Measurements from ENCODE around the gene MCUR1. TPM values are rescaled to one million over a fixed set of nuclear protein-coding genes. Genes with fewer than 3 reads are reported as not detected.

Gene MCUR1
- total RNA-seq, 1 experiment from 2014 or later: 35.4 TPM

DNA sequence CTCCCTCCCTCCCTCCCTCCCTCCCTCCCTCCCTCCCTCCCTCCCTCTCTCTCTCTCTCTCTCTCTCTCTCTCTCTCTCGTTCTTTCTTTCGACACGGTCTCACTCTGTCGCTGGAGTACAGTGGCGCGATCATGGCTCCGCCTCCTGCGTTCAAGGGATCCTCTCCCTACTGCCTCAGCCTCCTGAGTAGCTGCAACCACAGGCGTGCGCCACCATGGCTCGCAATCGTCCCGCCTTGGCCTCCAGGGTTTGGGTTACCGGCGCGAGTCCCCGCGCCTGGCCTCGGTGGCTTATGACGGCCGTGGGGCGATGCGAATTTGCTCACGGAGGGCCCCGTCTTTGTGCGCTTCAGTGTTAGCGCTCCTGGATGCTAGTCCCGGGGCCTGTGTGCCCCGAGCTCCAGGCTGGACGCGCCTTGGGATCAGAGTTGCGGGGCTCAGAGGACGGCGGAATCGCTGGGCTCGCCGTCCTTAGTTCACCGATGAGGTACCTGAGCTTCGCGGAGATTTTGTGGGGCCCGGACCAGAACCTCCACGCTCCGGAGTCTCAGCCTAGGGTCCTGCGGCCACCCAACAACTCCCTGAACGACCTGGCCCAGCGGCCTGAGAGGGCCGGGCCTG lies 45.2 kb downstream of the MCUR1 start:
- no peak overlapping the region for H3T11ph ChIP-seq (ENCODE audit: low read length)
- H3K4me1 Mint-ChIP-seq: peaks cover 10% of the 10 kb centered on the region in 2 experiments
- H2BK12ac ChIP-seq (ENCODE audit: insufficient read length, low read depth, low read length): no peak overlapping the region
- no peak overlapping the region for H3K27ac ChIP-seq (ENCODE audit: insufficient read length, low read depth, low read length)
- H2BK120ac ChIP-seq (ENCODE audit: low read depth, low read length, poor library complexity, severe bottlenecking): no peak overlapping the region
- no peaks in the 10 kb centered on the region for H3K23me2 ChIP-seq (ENCODE audit: insufficient read length, low read depth, low read length, poor library complexity, severe bottlenecking)
- no peak overlapping the region for H2AK5ac ChIP-seq (ENCODE audit: insufficient read length, low read length)
- H3K27me3 Mint-ChIP-seq (ENCODE audit: low read depth): no peaks in the 10 kb centered on the region; the same call in none of the 2 replicates
- no peak overlapping the region for H3K4me3 Mint-ChIP-seq
- H3K4me2 ChIP-seq (ENCODE audit: insufficient read depth, insufficient read length, low read length): no peak overlapping the region
- H3K9me3 ChIP-seq (ENCODE audit: control insufficient read depth, low read depth, low read length): no peaks in the 10 kb centered on the region
- H2AFZ ChIP-seq (ENCODE audit: low read length): no peak overlapping the region
- H4K5ac ChIP-seq (ENCODE audit: insufficient read length, low read depth, low read length): no peak overlapping the region
- H3K14ac ChIP-seq (ENCODE audit: insufficient read depth, low read length): no peak overlapping the region
- H3K9ac ChIP-seq (ENCODE audit: extremely low read depth, insufficient read length, low read length): no peak overlapping the region
- no peaks in the 10 kb centered on the region for H3K27me3 ChIP-seq (ENCODE audit: insufficient read depth, low read length)
- H3K27ac Mint-ChIP-seq: no peak overlapping the region
- no peaks in the 10 kb centered on the region for H4K20me1 ChIP-seq (ENCODE audit: control insufficient read depth, insufficient read depth, insufficient read length)
- no peaks in the 10 kb centered on the region; a peak in 1 of 5 replicates for H3K9me3 Mint-ChIP-seq
- H4K91ac ChIP-seq (ENCODE audit: insufficient read length, low read depth, low read length): no peak overlapping the region
- no peak overlapping the region for H2BK5ac ChIP-seq (ENCODE audit: insufficient read length, low read length)
- H3K4ac ChIP-seq (ENCODE audit: low read depth, low read length): no peak overlapping the region
- DNase-seq: no peak
- no CpG with 5 or more reads among the region's 47 CpGs for WGBS (ENCODE audit: extremely low coverage, insufficient read length, low lambda C conversion rate)
- no peak overlapping the region for H2BK20ac ChIP-seq (ENCODE audit: low read depth, low read length, poor library complexity, severe bottlenecking)
- no peaks in the 10 kb centered on the region for H3K79me1 ChIP-seq (ENCODE audit: insufficient read depth, low read depth, low read length, poor library complexity, severe bottlenecking)
- peaks cover 3% of the 10 kb centered on the region; the same call in 1 of the 2 replicates for H3K4me1 ChIP-seq (ENCODE audit: insufficient read depth, low read length)
- no peak overlapping the region for H4K8ac ChIP-seq (replicated peaks; ENCODE audit: insufficient read length, low read depth, low read length)
- H3K23ac ChIP-seq (ENCODE audit: insufficient read length, low read depth, low read length): no peak overlapping the region
- no peak overlapping the region for H3K18ac ChIP-seq (ENCODE audit: insufficient read length, low read depth, low read length)
- no peak overlapping the region for H2BK15ac ChIP-seq (ENCODE audit: low read depth, low read length)
- no peak overlapping the region for H3K56ac ChIP-seq (ENCODE audit: insufficient read length, low read depth, low read length)
- TF ChIP-seq, protein P1, sequence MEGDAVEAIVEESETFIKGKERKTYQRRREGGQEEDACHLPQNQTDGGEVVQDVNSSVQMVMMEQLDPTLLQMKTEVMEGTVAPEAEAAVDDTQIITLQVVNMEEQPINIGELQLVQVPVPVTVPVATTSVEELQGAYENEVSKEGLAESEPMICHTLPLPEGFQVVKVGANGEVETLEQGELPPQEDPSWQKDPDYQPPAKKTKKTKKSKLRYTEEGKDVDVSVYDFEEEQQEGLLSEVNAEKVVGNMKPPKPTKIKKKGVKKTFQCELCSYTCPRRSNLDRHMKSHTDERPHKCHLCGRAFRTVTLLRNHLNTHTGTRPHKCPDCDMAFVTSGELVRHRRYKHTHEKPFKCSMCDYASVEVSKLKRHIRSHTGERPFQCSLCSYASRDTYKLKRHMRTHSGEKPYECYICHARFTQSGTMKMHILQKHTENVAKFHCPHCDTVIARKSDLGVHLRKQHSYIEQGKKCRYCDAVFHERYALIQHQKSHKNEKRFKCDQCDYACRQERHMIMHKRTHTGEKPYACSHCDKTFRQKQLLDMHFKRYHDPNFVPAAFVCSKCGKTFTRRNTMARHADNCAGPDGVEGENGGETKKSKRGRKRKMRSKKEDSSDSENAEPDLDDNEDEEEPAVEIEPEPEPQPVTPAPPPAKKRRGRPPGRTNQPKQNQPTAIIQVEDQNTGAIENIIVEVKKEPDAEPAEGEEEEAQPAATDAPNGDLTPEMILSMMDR (conservative IDR thresholded peaks at IDR 0.05): no peak
- peaks cover 0 to 2% (median 0%) of the 10 kb centered on the region in 3 experiments; a peak in 2 of 7 replicates for H3K36me3 Mint-ChIP-seq (ENCODE audit: insufficient read depth in 1 of 3, low read depth in 3 of 3)
- no peaks in the 10 kb centered on the region for H3K79me2 ChIP-seq (ENCODE audit: insufficient read depth, low read length)
